SK-N-SH treated with all-trans-retinoic acid at 6 μM for 48 hours (cell line): ENCODE data around the gene CEP120.

Experiments used
- ARNTL ChIP-seq: fragments of 450-650 bp; formaldehyde crosslinking; IDR thresholded peaks from 2 replicates; pipeline ENCODE4 v1.5.0; 2020; ENCODE audit warnings: low read depth, mild to moderate bottlenecking, moderate library complexity, borderline replicate concordance
- CSRNP3 ChIP-seq: fragments of 250-450 bp; sonication (Bioruptor Pico); IDR thresholded peaks from 2 replicates; pipeline ENCODE4 v1.5.1; 2021; ENCODE audit warnings: mild to moderate bottlenecking, moderate library complexity
- GLIS3 ChIP-seq: fragments of 250-450 bp; sonication (Bioruptor Pico); IDR thresholded peaks from 2 replicates; pipeline ENCODE4 v1.5.0; 2020; ENCODE audit warnings: mild to moderate bottlenecking, moderate library complexity
- POU6F1 ChIP-seq: fragments of 250-450 bp; sonication (Bioruptor Pico); IDR thresholded peaks from 2 replicates; pipeline ENCODE4 v1.8.0; 2021; ENCODE audit warnings: low read depth, mild to moderate bottlenecking, moderate library complexity, borderline replicate concordance
- RARB ChIP-seq: fragments of 250-450 bp; sonication (Bioruptor Pico); IDR thresholded peaks from 2 replicates; pipeline ENCODE4 v1.8.0; 2021; ENCODE audit warnings: mild to moderate bottlenecking, moderate library complexity
- ZNF565 ChIP-seq: fragments of 450-650 bp; formaldehyde crosslinking; conservative IDR thresholded peaks from 2 replicates; pipeline ENCODE4 v1.5.0; 2020; ENCODE audit warnings: low read depth, mild to moderate bottlenecking, moderate library complexity
- TF ChIP-seq, protein P1 (sequence below): fragments of 250-450 bp; sonication (Bioruptor Pico); IDR thresholded peaks from 2 replicates; pipeline ENCODE4 v1.8.0; 2020; ENCODE audit warnings: mild to moderate bottlenecking, moderate library complexity, borderline replicate concordance
- TF ChIP-seq, protein P2 (sequence below): fragments of 250-450 bp; sonication (Bioruptor Pico); IDR thresholded peaks from 2 replicates; pipeline ENCODE4 v1.5.1; 2020; ENCODE audit warnings: low read depth, mild to moderate bottlenecking, moderate library complexity
- TF ChIP-seq, protein P3 (sequence below): fragments of 250-450 bp; sonication (Bioruptor Pico); IDR thresholded peaks from 2 replicates; pipeline ENCODE4 v1.5.0; 2020; ENCODE audit warnings: mild to moderate bottlenecking, moderate library complexity

GRCh38 chr5:123436201-123436600 is 13.0 kb upstream of the CEP120 start:
- TF ChIP-seq GLIS3 (CRISPR knock-in tag) (no peak), RARB (CRISPR knock-in tag) (no peak), ARNTL (CRISPR knock-in tag) (no peak), ZNF565 (CRISPR knock-in tag) (no peak), CSRNP3 (CRISPR knock-in tag) (no peak), POU6F1 (CRISPR knock-in tag) (no peak)
- TF ChIP-seq, protein P1, sequence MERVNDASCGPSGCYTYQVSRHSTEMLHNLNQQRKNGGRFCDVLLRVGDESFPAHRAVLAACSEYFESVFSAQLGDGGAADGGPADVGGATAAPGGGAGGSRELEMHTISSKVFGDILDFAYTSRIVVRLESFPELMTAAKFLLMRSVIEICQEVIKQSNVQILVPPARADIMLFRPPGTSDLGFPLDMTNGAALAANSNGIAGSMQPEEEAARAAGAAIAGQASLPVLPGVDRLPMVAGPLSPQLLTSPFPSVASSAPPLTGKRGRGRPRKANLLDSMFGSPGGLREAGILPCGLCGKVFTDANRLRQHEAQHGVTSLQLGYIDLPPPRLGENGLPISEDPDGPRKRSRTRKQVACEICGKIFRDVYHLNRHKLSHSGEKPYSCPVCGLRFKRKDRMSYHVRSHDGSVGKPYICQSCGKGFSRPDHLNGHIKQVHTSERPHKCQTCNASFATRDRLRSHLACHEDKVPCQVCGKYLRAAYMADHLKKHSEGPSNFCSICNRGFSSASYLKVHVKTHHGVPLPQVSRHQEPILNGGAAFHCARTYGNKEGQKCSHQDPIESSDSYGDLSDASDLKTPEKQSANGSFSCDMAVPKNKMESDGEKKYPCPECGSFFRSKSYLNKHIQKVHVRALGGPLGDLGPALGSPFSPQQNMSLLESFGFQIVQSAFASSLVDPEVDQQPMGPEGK (CRISPR knock-in tag): no peak
- TF ChIP-seq, protein P2, sequence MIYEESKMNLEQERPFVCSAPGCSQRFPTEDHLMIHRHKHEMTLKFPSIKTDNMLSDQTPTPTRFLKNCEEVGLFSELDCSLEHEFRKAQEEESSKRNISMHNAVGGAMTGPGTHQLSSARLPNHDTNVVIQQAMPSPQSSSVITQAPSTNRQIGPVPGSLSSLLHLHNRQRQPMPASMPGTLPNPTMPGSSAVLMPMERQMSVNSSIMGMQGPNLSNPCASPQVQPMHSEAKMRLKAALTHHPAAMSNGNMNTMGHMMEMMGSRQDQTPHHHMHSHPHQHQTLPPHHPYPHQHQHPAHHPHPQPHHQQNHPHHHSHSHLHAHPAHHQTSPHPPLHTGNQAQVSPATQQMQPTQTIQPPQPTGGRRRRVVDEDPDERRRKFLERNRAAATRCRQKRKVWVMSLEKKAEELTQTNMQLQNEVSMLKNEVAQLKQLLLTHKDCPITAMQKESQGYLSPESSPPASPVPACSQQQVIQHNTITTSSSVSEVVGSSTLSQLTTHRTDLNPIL (CRISPR knock-in tag): no peak
- TF ChIP-seq, protein P3, sequence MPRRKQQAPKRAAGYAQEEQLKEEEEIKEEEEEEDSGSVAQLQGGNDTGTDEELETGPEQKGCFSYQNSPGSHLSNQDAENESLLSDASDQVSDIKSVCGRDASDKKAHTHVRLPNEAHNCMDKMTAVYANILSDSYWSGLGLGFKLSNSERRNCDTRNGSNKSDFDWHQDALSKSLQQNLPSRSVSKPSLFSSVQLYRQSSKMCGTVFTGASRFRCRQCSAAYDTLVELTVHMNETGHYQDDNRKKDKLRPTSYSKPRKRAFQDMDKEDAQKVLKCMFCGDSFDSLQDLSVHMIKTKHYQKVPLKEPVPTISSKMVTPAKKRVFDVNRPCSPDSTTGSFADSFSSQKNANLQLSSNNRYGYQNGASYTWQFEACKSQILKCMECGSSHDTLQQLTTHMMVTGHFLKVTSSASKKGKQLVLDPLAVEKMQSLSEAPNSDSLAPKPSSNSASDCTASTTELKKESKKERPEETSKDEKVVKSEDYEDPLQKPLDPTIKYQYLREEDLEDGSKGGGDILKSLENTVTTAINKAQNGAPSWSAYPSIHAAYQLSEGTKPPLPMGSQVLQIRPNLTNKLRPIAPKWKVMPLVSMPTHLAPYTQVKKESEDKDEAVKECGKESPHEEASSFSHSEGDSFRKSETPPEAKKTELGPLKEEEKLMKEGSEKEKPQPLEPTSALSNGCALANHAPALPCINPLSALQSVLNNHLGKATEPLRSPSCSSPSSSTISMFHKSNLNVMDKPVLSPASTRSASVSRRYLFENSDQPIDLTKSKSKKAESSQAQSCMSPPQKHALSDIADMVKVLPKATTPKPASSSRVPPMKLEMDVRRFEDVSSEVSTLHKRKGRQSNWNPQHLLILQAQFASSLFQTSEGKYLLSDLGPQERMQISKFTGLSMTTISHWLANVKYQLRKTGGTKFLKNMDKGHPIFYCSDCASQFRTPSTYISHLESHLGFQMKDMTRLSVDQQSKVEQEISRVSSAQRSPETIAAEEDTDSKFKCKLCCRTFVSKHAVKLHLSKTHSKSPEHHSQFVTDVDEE (CRISPR knock-in tag): no peak
